ENCODE measurements around the gene KIT.

The KIT gene

DNA sequence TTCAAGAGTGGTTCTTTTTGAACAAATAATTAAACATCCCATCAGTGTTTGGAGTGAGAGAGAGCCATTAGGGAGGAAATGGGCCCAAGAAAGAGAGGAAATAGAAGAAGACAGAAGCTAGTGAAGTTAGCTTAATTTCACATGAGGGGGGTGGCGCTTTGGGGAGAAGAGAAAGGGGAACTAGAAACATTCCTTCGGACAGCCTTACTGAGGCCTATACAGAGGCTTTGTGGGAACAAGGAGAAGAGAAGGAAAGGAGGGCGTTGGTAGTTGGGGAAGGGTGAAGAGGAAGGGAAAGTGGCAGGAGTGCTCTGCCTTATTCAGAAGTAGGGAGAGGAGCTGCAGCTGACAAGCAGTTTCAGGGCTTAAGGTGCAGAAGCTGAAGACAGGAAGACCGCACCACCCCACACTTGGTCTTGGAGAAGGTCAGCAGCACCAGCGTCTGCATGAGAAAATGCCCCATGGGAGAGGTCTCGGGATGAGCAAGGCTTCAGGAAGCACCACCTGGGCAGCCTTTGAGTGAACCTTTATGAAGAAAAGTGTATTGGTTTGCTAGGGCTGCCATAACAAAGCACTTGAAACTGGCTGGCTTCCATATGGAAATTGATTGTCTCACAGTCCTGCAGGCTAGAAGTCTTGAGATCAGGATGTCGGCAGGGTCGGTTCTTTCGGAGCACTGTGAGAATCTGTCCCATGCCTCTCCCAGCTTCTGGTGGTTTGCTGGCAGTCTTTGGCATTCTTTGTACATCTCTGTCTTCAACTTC is 85.1 kb downstream of the KIT start:
- FAIRE-seq (no peak), DNase-seq (ENCODE audit: insufficient read length, low spot score) (no peak)
- TF ChIP-seq, protein P1, sequence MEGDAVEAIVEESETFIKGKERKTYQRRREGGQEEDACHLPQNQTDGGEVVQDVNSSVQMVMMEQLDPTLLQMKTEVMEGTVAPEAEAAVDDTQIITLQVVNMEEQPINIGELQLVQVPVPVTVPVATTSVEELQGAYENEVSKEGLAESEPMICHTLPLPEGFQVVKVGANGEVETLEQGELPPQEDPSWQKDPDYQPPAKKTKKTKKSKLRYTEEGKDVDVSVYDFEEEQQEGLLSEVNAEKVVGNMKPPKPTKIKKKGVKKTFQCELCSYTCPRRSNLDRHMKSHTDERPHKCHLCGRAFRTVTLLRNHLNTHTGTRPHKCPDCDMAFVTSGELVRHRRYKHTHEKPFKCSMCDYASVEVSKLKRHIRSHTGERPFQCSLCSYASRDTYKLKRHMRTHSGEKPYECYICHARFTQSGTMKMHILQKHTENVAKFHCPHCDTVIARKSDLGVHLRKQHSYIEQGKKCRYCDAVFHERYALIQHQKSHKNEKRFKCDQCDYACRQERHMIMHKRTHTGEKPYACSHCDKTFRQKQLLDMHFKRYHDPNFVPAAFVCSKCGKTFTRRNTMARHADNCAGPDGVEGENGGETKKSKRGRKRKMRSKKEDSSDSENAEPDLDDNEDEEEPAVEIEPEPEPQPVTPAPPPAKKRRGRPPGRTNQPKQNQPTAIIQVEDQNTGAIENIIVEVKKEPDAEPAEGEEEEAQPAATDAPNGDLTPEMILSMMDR (IDR thresholded peaks at IDR 0.05; ENCODE audit: insufficient read depth, missing control alignments), result no peak

DNA sequence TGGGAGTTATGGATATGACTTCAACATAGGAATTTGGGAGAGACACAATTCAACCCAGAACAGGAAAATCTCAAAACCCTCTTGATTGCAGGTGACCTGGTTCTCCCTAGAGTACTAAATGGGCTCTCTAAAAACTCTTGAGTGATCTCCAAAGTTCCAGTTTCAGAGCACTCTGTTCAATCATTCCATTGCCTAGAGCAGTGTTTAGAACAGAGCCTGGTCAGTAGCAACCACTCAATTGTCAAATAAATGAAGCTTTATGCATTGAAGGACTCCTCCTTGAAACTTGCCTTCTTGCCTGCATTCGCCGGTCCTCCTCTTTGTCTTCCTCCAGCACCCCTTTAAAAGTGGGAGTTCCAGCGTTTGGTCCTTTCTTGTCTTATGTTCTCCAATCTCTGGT is 85.8 kb downstream of the KIT start:
- no peak for FAIRE-seq
- TF ChIP-seq, protein P1 (IDR thresholded peaks at IDR 0.05; ENCODE audit: insufficient read depth, missing control alignments), result no peak
- no peak for DNase-seq (ENCODE audit: insufficient read length, low spot score)

DNA sequence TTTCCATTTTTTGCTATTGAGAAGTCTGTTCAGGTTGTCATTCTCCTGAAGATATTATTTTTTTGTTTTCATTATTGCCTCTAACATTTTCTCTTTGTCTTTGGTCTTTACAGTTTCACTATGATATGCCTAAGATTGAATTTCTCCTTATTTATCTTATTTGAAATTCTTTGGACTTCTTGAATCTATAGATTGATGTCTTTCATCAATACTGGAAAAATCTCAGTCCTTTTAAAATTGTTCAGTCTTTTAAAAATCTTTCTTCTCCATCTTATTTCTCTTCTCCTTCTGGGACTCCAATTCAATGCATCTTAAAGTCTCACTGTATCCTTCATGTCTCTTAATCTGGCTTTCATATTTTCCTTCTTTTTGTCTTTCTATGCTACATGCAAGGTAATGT is 86.7 kb downstream of the KIT start:
- FAIRE-seq, result no peak
- no peak for DNase-seq (ENCODE audit: insufficient read length, low spot score)
- TF ChIP-seq, protein P1 (IDR thresholded peaks at IDR 0.05; ENCODE audit: insufficient read depth, missing control alignments), result no peak

DNA sequence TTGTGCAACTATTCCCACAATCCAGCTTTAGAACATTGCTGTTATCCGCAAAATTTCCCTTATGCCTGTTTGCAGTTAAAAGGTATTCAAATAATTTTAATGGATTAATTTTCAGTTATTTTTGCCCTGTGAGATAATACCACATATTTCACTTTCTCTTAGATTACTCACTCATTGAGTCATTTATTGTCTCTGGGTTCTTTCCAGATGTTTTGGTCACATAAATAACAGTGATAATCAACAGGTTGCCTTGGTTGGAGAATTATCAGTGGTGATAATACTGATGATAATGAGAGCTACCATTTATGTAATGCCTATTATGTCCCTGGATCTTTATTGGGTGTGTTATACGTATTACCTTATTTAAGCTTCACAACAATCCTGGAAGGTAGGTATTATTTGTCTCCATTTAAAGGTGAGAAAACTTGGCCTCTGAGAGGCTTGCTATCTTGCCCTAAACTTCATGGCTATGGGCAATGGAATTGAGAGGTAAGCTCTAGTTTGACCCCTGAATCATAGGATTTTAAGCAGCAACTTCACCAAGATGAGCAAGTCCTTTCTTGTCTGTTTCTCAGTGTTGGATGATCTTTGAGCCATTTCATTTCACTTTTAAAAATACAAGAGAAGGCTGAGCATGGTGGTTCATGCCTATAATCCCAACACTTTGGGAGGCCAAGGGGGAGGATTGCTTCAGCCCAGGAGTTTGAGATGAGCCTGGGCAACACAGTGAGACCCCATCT is 87.4 kb downstream of the KIT start:
- FAIRE-seq, result no peak
- TF ChIP-seq, protein P1 (IDR thresholded peaks at IDR 0.05; ENCODE audit: insufficient read depth, missing control alignments), result no peak
- no peak for DNase-seq (ENCODE audit: insufficient read length, low spot score)

DNA sequence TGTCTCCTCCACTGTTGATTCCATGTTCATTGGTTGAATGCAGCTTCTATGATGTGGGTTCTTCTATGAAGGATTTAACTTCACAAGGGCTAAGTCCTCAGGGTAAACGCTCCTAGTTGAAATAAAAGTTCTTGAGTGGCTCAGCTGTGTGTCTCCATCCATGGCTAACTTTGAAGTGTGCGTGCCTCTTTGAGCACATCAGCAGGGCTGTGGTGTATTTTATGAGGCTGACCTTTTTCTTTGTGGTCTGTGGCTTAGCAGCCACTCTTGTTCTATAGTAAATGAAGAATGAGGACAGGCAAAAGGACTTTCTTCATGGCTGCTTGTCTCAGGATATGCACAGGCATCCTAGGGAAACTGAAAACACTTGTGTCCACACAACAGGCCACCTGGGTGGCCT is 88.5 kb downstream of the KIT start:
- FAIRE-seq (no peak), DNase-seq (ENCODE audit: insufficient read length, low spot score) (no peak)
- TF ChIP-seq, protein P1 (IDR thresholded peaks at IDR 0.05; ENCODE audit: insufficient read depth, missing control alignments), result no peak

DNA sequence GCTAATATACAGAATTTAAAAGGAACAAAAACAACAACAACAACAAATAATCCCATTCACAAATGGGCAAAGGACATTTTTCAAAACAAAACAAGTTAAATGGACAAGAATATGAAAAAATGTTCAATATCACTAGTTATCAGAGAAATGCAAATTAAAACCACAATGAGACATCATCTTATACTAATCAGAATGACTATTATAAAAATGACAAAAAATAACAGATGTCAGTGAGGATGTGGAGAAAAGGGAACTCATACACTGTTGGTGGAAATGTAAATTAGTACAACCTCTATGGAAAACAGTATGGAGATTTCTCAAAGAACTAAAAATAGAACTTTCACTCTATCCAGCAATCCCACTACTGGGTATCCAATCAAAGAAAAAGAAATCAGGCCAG is 92.6 kb downstream of the KIT start:
- no peak for DNase-seq (ENCODE audit: insufficient read length, low spot score)
- TF ChIP-seq, protein P1 (IDR thresholded peaks at IDR 0.05; ENCODE audit: insufficient read depth, missing control alignments), result no peak
- FAIRE-seq, result no peak

DNA sequence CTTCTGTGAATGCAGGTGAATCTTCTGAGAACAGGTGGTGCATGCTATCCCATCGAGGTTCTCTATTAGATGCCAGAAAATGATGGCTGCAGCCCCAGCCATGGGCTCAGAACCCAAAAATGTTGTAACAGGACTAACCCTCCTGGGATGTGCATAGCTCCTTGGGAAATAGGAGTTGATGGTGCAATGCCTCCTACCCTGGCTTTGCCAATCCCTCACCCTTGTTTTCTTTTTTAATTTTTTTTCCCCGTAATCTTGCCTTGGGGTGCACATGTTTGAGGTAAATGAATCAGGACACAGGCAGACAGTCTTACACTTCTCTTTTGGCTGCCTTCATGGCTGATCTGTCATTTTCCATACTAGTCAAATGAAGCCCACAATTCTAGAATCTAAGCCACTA is 96.6 kb downstream of the KIT start:
- DNase-seq (ENCODE audit: insufficient read length, low spot score) (no peak), FAIRE-seq (no peak)
- TF ChIP-seq, protein P1 (IDR thresholded peaks at IDR 0.05; ENCODE audit: insufficient read depth, missing control alignments), result no peak
